ENCODE results near the gene PREB.

Gene PREB

DNA sequence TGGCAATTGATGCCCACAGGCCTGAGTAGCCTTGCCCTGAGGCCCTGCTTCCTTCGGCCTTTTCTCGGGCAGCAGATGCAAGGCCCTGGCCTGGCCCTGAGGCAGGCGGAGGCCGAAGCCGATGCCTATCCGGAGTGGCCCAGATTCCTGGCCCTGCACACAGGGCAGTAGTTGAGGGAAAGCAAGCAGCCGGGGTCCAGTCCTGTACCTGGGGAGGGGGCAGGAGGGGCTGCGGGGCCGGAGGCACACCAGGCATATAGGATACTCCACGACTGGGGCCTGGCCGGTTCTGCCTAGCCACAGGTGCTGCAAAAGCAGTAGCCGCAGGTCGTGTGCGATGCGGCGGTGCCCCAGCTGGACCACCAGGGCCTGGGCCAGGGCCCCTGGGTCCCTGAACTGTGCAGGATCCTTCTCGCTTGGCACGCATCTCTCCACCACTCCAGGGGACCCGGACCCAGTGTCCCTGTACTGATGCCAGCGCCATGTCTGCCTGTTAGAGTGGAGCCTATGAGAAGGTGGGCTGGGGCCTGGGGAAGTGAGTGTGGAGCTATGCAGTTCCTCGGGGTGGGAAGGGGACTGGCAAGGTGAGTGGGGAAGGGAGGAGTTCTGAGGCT is 3.0 kb upstream of the PREB start:
- DNase-seq (ENCODE audit: low spot score in 2 of 2) = no peak
- Mint-ChIP-seq H3K27ac (no peak overlapping the region), H3K9me3 (no peaks in the 10 kb centered on the region), H3K4me1 (peaks cover 22% of the 10 kb centered on the region), H3K36me3 (peaks cover 30% of the 10 kb centered on the region), H3K4me3 (no peak overlapping the region)
- ATAC-seq = no peak

DNA sequence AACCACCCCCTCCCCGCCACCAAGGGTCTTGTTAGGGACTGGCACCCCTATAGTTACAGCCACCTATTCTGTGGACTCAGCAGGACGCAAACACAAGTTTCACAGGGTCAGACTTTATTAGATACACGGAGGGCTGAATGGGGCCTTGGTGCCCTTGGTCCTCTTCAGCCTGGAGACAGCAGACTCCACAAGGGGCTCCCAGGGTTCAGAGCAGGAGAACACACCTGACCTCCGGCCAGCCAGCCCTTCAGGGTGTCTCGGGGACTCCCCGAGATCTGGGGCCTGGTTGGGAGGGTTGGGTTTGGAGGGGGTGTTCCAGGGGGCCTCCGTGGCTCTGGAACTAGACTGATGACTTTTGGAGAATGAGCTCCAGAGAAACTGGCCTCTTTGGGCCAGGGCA is 2.3 kb upstream of the PREB start:
- H3K4me1 Mint-ChIP-seq = peaks cover 22% of the 10 kb centered on the region

DNA sequence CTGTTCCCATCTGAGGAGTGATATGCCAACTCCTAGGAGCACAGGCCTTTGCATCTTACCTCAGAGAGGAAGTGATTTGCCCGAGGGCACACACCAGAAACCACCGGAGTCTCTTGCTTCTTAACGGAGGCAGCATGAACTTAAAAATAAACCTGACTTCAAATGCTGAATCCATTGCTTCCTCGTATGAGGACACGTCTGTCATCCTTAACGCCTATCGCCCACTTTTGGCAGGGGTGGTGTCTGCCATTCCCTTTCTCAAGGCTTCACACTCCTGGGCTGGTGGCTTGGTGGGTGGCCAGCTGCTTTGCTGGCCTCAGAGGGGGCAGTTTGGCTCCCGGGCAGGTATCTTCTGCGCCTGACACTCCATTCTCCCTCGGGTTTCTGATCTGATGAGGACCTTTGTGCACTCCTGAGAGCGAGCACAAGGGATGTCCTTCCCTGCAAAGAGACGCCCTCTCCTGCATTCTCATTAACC is 1.1 kb upstream of the PREB start:
- DNase-seq (ENCODE audit: low spot score in 2 of 2) (no peak), ATAC-seq (no peak)
- peaks cover 22% of the 10 kb centered on the region for H3K4me1 Mint-ChIP-seq
- H3K36me3 Mint-ChIP-seq = peaks cover 37% of the 10 kb centered on the region
- H3K4me3 Mint-ChIP-seq = peak overlapping the region; percentile 84
- no peaks in the 10 kb centered on the region for H3K9me3 Mint-ChIP-seq
- peak overlapping the region; percentile 97 for H3K27ac Mint-ChIP-seq

More for the DNA sequence above, 2.3 kb upstream of the PREB start:
- DNase-seq (ENCODE audit: low spot score in 2 of 2) = no peak
- ATAC-seq = no peak
- H3K9me3 Mint-ChIP-seq = no peaks in the 10 kb centered on the region
- peaks cover 34% of the 10 kb centered on the region for H3K36me3 Mint-ChIP-seq
- no peak overlapping the region for H3K4me3 Mint-ChIP-seq
- no peak overlapping the region for H3K27ac Mint-ChIP-seq

DNA sequence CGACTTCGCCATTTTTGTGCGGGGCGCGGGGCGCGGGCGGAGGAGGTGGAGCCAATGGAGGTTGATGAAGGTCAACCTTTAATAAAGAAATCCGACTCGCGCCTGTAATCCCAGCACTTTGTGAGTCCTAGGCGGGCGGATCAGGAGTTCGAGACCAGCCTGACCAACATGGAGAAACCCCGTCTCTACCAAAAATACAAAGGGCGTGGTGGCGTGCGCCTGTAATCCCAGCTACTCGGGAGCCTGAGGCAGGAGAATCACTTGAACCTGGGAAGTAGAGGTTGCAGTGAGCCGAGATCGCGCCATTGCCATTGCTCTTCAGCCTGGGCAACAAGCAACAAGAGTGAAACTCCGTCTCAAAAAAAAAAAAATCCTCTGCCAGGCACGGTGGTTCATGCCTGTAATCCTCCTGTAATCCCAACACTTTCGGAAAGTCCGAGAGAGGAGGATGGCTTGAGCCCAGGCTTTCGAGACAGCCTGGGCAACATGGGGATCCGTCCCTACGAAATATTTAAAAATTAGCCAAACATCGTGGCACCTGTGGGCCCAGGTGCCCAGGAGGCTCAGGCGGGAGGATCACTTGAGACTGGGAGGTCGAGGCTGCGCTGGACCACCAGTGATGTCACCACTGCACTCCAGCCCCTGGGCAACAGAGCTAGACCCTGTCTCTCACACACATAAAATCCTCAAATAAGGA is 493 bp upstream of the PREB start:
- no peak for ATAC-seq
- Mint-ChIP-seq H3K27ac (peak overlapping the region; percentile 97), H3K4me1 (peaks cover 22% of the 10 kb centered on the region), H3K9me3 (no peaks in the 10 kb centered on the region), H3K36me3 (peaks cover 38% of the 10 kb centered on the region), H3K4me3 (peak overlapping the region; percentile 84)
- DNase-seq (ENCODE audit: low spot score in 2 of 2) = no peak

DNA sequence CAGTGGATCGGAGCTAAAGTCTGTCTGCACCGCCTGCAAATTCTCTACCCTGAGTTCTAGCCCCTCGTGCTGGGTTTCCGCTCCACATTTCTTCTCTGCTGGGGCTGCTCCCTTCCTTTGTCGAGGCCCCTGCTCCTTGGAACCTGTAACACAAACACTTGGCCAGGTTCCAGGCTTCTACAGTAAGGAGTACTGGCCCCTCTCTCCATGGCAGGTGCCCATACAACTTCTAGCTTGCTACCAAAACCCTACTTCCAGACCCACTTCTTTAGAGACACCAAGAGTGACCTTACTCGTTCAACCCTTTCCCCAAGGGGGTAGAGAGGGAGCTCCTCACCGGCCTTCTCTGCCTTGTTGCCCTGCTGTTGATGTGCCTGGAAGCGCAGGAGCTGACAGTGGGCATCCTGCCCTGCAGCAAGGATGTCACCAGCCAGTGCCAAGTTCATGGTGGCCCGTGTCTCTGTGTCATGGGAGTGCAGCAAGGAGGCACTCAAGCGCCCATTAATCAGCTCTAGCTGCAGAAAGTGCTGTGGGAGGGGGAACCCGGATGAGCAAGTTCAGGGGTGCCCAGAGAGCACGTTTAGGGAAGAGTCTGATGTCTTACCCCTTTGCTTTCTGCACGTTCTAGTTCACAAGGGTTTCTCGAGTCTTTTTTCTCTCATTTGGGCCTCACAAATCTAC is 1.1 kb downstream of the PREB start:
- DNase-seq (ENCODE audit: low spot score in 2 of 2) = peak in 1 of 2 donors; percentile 62
- H3K4me3 Mint-ChIP-seq = peak overlapping the region; percentile 84
- peak overlapping the region; percentile 97 for H3K27ac Mint-ChIP-seq
- H3K36me3 Mint-ChIP-seq = peaks cover 46% of the 10 kb centered on the region
- peaks cover 22% of the 10 kb centered on the region for H3K4me1 Mint-ChIP-seq
- peak; percentile 23 for ATAC-seq
- H3K9me3 Mint-ChIP-seq = no peaks in the 10 kb centered on the region

DNA sequence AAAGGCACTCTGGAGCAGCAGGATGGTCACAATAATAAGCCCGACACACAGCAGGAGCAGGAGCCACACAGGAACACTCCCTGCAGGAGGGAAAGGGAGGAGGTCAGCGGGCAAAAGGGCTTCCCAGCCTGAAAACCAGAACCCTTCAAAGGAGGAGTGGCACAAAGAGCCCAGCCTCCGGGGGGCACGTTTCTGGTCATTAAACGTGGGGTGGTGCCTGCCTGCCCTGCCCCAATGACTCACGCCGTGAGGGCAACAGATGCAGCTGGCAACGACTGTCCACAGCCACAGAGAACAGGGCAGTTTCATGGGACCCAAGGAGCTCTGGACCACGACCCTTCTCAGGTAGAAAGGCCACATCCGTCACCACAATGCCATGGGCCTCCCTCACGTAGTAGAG is 3.0 kb downstream of the PREB start:
- no peak overlapping the region for H3K4me3 Mint-ChIP-seq
- H3K9me3 Mint-ChIP-seq = no peaks in the 10 kb centered on the region
- H3K36me3 Mint-ChIP-seq = peaks cover 46% of the 10 kb centered on the region
- H3K4me1 Mint-ChIP-seq = peaks cover 22% of the 10 kb centered on the region
- DNase-seq (ENCODE audit: low spot score in 2 of 2) = no peak
- H3K27ac Mint-ChIP-seq = peak overlapping the region; percentile 97
- no peak for ATAC-seq

DNA sequence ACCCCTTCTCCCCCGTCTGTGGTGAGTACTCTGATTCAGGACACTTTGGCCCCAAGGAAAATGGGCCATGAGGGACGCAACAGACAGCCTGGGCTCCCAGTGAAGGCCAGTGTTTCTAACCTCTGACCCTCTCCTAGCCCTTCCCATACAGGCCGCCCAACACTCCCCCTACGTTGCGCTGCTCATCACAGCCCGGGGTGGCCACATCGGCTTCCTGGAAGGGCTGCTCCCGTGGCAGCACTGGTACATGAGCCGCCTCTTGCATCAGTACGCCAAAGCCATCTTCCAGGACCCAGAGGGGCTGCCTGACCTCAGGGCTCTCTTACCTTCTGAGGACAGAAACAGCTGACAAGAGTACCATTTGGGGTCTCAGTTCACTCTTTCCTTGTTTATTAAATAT is 4.0 kb downstream of the PREB start:
- Mint-ChIP-seq H3K4me1 (peaks cover 18% of the 10 kb centered on the region), H3K27ac (peak overlapping the region; percentile 97), H3K4me3 (no peak overlapping the region), H3K36me3 (peaks cover 45% of the 10 kb centered on the region), H3K9me3 (no peaks in the 10 kb centered on the region)
- ATAC-seq = no peak
- DNase-seq (ENCODE audit: low spot score in 2 of 2) = no peak

DNA sequence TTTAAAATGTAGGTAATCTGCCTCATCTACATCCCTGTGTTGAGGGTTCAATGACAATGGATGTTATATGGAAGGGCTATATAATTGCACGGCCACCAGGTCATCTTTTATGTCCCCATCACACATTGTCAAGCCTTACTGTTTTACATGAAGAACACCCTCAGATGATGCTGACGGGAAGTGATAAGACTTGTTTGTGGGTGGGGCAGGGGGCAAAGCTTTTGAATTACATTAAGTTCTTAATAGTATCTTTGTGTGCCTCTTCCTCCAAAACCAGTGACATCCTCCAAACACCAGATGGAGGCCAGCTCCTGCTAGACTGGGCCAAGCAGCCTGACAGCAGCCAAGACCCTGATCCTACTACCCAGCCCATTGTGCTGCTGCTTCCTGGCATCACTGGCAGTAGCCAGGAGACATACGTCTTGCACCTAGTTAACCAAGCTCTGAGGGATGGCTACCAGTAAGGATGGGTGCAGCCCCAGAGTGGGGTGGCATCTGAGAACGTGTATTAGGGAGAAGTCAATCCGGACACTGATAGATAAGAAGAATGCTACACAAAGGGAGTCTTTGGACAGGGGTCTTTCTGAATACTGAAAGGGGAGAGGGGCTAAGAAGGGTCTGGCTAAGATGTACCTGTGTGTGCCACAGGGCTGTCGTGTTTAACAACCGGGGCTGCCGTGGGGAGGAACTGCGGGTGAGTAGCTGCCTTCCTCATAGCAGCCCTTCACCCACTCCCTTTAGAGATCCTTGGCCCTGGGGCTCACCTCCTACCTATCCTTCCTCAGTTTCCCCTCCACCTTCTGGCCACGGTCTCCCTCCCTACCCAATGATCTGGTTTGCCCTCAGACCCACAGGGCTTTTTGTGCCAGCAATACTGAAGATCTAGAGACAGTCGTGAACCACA is 5.5 kb downstream of the PREB start:
- H3K9me3 Mint-ChIP-seq = no peaks in the 10 kb centered on the region

DNA sequence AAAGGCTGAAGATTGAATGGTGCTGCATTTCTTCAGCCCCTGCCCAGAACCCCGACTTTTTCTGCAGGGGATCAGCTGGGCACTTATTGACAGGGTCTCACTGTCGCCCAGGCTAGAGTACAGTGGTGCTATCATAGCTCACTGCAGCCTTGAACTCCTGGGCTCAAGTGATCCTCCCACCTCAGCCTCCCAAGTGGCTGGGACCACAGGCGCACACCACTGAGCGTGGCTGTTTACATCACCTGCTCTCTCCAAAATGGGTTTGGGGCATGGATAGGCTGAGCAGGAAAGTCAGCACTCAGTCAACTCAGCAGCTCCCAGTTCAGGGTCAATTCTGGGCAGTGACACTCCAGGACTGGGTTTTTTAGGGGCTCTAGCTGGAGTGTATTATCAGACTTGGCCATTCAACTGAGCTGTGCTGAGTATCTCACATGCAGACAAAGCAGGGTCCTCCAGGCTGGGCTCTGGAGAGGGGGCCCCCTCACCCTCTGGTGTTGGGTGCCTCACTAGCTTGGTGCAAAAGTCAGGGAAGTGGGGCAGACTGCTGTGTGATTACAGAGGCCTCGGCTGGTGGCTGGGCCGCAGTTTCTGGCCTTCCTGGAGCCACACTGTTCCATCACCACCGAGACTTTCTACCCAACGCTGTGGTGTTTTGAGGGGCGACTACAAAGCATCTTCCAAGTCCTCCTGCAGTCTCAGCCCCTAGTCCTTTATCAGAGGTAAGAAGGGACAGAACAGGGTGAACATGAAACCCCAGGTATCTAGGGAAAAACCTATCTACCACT is 6.4 kb downstream of the PREB start:
- Mint-ChIP-seq H3K9me3 (no peaks in the 10 kb centered on the region), H3K4me3 (no peak overlapping the region), H3K36me3 (peaks cover 22% of the 10 kb centered on the region), H3K27ac (no peak overlapping the region), H3K4me1 (peaks cover 15% of the 10 kb centered on the region)
- ATAC-seq = no peak
- no peak for DNase-seq (ENCODE audit: low spot score in 2 of 2)

More for the DNA sequence above, 5.5 kb downstream of the PREB start:
- no peak for DNase-seq (ENCODE audit: low spot score in 2 of 2)
- Mint-ChIP-seq H3K4me3 (no peak overlapping the region), H3K4me1 (peaks cover 18% of the 10 kb centered on the region), H3K36me3 (peaks cover 31% of the 10 kb centered on the region), H3K27ac (peak overlapping the region; percentile 46)
- ATAC-seq = no peak

DNA sequence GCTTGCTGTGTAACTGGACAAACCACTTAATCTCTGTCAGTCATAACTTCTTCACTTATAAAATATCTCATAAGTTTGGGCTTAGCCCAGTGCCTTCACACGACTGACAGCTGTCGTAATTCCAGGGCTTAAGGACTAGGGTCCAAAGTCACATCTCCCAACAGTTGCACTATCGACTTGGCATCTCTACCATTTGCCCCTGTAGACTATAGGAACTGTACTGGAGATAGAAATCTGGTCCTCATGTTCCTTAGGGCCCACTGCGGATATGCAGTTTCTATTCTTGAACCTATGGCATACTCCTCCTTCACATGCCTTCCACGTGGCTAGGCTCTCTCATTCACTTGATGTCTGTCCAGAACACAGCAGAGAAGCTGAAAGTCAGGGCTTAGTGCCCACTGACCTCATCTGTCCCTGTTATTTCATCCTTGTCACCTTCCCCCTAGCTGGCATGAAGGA is 8.2 kb downstream of the PREB start:
- Mint-ChIP-seq H3K9me3 (no peaks in the 10 kb centered on the region), H3K36me3 (peaks cover 8% of the 10 kb centered on the region), H3K4me3 (no peak overlapping the region), H3K4me1 (peaks cover 15% of the 10 kb centered on the region), H3K27ac (peak overlapping the region; percentile 79)
- no peak for DNase-seq (ENCODE audit: low spot score in 2 of 2)
- no peak for ATAC-seq

DNA sequence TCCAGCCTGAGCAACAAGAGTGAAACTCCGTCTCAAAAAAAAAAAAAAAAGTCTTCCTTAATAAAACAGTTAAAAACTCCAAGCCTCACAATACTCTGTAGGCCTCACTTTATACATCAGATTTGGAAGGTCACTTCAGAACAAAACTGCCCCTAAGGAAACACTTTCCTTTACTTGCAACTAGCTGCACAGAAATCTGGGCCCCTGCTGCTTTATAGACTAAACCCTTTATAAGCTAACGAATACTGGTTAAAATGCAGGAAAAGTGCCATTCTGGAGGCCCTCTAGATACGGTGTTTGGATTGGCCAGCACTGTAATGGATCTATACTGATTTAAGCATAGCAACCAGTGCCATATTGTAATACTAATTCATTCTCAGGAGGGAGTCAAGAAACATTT is 9.3 kb downstream of the PREB start:
- H3K27ac Mint-ChIP-seq = no peak overlapping the region
- no peak overlapping the region for H3K4me3 Mint-ChIP-seq
- H3K36me3 Mint-ChIP-seq = peaks cover 8% of the 10 kb centered on the region
- DNase-seq (ENCODE audit: low spot score in 2 of 2) (no peak), ATAC-seq (no peak)
- no peaks in the 10 kb centered on the region for H3K9me3 Mint-ChIP-seq
- peaks cover 15% of the 10 kb centered on the region for H3K4me1 Mint-ChIP-seq

DNA sequence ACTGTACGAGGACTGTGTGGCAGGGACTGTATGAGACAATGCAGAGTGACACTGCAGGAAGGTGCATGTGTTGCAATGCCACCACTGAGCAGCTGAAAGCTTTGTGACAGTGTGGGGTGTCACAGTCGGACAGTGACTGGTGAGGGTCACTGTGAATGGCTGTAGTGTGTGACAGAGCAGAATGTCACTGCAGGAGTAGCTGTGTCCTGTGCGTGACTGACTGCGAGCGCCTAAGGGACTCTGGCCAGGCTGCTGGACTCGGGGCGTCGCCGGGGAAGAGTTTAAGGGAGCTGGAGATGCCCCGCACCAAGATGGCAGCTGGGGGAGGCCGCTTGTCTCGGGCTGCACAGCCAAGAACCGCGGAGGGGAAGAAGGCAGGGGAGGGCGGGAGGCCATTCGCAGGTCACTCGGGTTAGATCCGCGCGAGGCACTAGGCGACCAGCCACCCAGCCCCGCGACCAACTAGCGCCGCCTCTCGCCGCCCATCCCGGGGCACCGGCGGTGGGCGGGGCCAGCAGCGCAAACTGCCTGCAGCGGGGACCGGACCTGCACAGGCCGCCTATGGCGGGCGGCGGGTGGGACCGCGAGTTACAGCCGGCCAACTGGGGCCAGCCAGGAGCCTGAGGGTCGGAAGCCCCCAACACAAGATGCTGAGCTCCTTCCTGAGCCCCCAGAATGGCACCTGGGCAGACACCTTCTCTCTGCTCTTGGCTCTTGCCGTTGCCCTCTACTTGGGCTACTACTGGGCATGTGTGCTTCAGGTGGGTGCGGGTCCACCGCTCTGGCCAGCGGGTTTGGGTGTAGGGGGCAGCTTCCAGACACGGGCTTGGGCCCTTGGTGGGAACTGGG is 10.9 kb downstream of the PREB start, which contains the start of gene ABHD1:
ABHD1 (plus strand) TSS at position 514 of the 849 bp plus-strand sequence; CDS start at position 648, 134 bp downstream.
- DNase-seq (ENCODE audit: low spot score in 2 of 2) = peak; percentile 62 to 82
- ATAC-seq = peak; percentile 87
- Mint-ChIP-seq H3K9me3 (no peaks in the 10 kb centered on the region), H3K4me1 (peaks cover 21% of the 10 kb centered on the region), H3K27ac (peak within 1 kb of the TSS; percentile 84), H3K36me3 (no peaks in the 10 kb centered on the region), H3K4me3 (peak within 1 kb of the TSS; percentile 81)

DNA sequence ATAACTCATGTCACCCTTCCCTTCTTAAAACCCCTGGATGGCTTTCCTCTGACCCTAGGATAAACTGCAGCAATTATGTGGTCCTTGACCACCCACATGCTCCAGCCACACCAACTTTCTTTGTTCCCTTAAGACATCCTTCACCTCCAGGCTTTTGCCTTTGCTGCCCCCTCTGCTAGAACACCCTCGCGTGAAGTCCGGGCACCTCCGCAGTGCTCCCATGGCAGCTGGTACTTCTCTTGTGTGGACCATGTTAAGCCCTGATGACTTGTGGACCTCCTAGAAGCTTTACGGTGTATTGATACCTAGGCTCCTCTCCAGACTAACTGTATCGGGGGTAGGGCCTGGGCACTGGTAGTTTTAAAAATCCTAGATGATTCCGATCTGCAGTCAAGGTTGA is 11.6 kb downstream of the PREB start:
- DNase-seq (ENCODE audit: low spot score in 2 of 2) (no peak), ATAC-seq (no peak)
- no peaks in the 10 kb centered on the region for H3K9me3 Mint-ChIP-seq
- peak overlapping the region; percentile 84 for H3K27ac Mint-ChIP-seq
- H3K36me3 Mint-ChIP-seq = no peaks in the 10 kb centered on the region
- peaks cover 21% of the 10 kb centered on the region for H3K4me1 Mint-ChIP-seq
- H3K4me3 Mint-ChIP-seq = peak overlapping the region; percentile 81

Data from stimulated activated effector memory CD8-positive, alpha-beta T cell treated with anti-CD3 and anti-CD28 coated beads, Interleukin-12 subunit alpha, Interleukin-12 subunit beta, amount 100 ng/mL, for 72 hours (primary cell).